Esophagus (tissue), 2 donors: ENCODE measurements around the gene BICDL1. TPM values are rescaled to one million over a fixed set of nuclear protein-coding genes. Genes with fewer than 3 reads are reported as not detected.

Source experiments
- H3K27ac ChIP-seq, 2 donors: one replicate each; pipeline ENCODE4 v1.5.1; 2013; ENCODE audit warnings: low read depth in 2 of 2, mild to moderate bottlenecking in 2 of 2, inconsistent platforms in 1 of 2, low read length in 1 of 2, moderate library complexity in 1 of 2
- H3K27me3 ChIP-seq, 2 donors: one replicate each; pipeline ENCODE4 v1.6.1; 2013; ENCODE audit warnings: low read length in 2 of 2, control low read depth in 1 of 2, mild to moderate bottlenecking in 1 of 2; ENCODE audit not compliant: insufficient read depth in 2 of 2, control insufficient read depth in 1 of 2
- H3K36me3 ChIP-seq, 2 donors: one replicate each; pipeline ENCODE4 v1.6.1; 2013; ENCODE audit warnings: low read length in 1 of 2; ENCODE audit not compliant: control insufficient read depth in 2 of 2, insufficient read depth in 2 of 2
- H3K4me1 ChIP-seq, 2 donors: one replicate each; pipeline ENCODE4 v1.6.1; 2013; ENCODE audit warnings: low read length in 1 of 2; ENCODE audit not compliant: control insufficient read depth in 2 of 2, insufficient read depth in 2 of 2
- H3K4me3 ChIP-seq, 2 donors: one replicate each; pipeline ENCODE4 v1.5.1; 2013; ENCODE audit warnings: low read length in 2 of 2, mild to moderate bottlenecking in 2 of 2, low read depth in 1 of 2, moderate library complexity in 1 of 2
- H3K9me3 ChIP-seq, 2 donors: one replicate each; pipeline ENCODE4 v1.6.1; 2013; ENCODE audit warnings: mild to moderate bottlenecking in 2 of 2, low read depth in 1 of 2, low read length in 1 of 2, moderate library complexity in 1 of 2; ENCODE audit not compliant: control insufficient read depth in 2 of 2, insufficient read depth in 1 of 2
- WGBS, 2 donors: extraction: QIAGEN DNeasy Blood & Tissue Kit; methylation state at CpG; one replicate each; pipeline ENCODE4 v1.1.7; 2013; 5-methylcytosine and 5-hydroxymethylcytosine counted together
- polyA plus RNA-seq, 2 donors: library from polyadenylated mRNA; stranded (reverse); fragments of 200-250 nt; gene quantifications; one replicate each; pipeline ENCODE4 v1.2.3, GENCODE V29; 2013
- donor health status: healthy with polysubstance abuse.
- donor health status: Bipolar disorder and iron deficiency.

Gene BICDL1
- polyA plus RNA-seq, 2 donors = 34.5 to 54.7 TPM

DNA sequence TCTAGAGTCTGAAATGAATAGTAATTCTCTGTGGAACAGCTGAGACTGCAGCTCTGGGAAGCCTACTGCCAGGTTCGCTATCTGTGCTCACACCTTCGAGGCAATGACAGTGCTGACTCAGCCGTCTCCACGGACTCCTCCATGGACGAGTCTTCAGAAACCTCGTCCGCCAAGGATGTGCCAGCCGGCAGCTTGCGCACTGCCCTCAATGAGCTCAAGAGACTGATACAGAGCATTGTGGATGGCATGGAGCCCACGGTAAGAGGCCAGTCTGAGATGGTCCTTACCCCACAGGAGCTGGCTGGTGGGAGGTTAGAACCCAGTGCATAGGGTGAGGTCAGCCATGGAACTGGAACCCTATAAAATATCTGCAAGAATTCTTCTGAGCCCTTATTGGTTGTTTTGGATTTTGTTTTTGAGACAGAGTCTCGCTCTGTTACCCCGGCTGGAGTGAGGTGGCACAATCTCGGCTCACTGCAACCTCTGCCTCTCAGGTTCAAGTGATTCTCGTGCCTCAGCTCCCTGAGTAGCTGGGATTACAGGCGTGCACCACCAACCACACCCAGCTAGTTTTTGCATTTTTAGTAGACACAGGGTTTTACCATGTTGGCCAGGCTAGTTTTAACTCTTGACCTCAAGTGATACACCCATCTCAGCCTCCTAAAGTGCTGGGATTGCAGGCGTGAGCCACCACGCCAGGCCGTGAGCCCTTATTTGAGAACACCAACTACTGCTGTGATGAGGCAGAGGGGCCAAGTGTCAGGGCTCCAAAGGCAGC is 83.6 kb downstream of the BICDL1 start:
- H3K36me3 ChIP-seq = peaks cover 0 to 15% of the 10 kb centered on the region in 2 donors

DNA sequence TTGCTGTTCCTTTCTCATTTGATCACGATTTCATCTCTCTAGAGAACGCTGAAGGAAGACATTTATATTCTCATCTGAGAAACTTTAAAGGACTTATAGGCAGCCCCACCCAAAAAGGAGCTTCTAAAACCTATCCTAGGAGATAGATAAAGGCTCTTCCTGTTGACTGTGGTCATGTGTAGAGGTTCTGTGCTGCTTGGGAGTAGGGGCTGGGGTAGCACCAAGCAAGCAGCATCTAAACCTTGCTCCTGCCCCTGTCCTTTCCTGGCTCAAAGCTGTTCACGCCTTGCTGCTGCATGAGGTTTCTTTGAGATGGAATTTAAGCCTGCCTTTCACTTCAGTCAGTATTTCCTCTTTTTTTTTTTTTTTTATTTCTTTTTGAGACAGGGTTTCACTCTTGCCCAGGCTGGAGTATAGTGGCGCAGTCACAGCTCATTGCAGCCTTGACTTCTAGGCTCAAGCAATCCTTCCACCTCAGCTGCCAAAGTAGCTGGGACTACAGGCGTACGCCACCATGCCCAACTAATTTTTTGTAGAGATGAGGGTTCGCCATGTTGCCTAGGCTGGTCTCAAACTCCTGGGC is 86.1 kb downstream of the BICDL1 start:
- WGBS, 2 donors = 86 to 89% methylated on average over 7 of the region's 7 CpGs
- Histone ChIP-seq H3K4me3 (no peak overlapping the region), H3K27me3 (no peaks in the 10 kb centered on the region), H3K36me3 (peaks cover 0 to 12% of the 10 kb centered on the region in 2 donors), H3K27ac (no peak overlapping the region), H3K9me3 (no peaks in the 10 kb centered on the region), H3K4me1 (peaks cover 0 to 19% of the 10 kb centered on the region in 2 donors)

More for the DNA sequence above, 83.6 kb downstream of the BICDL1 start:
- no peaks in the 10 kb centered on the region for H3K9me3 ChIP-seq
- no peak overlapping the region for H3K27ac ChIP-seq
- whole genome bisulfite sequencing, 2 donors = 89 to 90% methylated on average over 18 of the region's 18 CpGs
- no peak overlapping the region for H3K4me3 ChIP-seq
- H3K27me3 ChIP-seq = no peaks in the 10 kb centered on the region
- peaks cover 0 to 7% of the 10 kb centered on the region in 2 donors for H3K4me1 ChIP-seq

DNA sequence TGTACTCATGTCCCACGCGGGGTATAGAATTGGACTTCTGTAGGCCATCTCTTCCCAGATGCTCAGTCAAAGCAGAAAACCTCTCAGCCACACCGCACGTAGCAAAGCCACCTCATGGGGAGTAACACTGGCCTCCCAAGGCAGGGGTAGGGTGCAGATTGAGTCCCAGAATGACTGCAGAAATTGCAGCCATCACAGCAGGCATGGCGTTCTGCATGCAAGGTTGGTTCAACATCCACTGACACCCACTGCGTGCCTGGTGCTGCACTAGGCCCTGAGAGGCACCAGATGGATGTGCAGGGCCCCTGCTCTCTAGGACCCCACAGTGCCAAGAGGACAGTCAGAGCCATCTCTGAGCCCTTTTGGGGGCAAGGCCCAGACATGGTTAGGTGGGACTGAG is 87.6 kb downstream of the BICDL1 start:
- 96 to 98% methylated on average over 6 of the region's 6 CpGs for WGBS, 2 donors
- no peaks in the 10 kb centered on the region for H3K9me3 ChIP-seq
- H3K27me3 ChIP-seq = no peaks in the 10 kb centered on the region
- H3K4me3 ChIP-seq = no peak overlapping the region
- peaks cover 0 to 10% of the 10 kb centered on the region in 2 donors for H3K36me3 ChIP-seq
- H3K27ac ChIP-seq = no peak overlapping the region
- peaks cover 0 to 22% of the 10 kb centered on the region in 2 donors for H3K4me1 ChIP-seq

DNA sequence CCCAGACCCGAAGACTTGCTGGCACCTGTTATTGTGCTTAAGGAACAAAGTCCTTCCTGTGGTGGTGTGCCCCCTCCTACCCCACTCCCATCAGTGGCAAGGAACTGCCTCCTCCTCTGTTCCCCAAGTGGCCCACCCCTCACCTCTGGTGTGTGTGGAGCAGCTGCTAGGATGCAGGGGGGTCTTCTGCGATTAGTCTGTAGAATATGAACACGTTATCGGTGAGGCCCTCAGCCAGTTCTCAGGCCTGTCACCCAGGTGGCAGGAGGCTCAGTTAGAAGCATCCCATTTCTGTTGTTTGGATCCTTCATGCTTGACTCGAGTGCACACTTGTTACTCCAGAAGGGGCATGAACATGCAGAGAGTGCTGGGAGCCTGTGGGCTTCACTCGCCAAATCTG is 88.2 kb downstream of the BICDL1 start:
- no peaks in the 10 kb centered on the region for H3K27me3 ChIP-seq
- peaks cover 0 to 20% of the 10 kb centered on the region in 2 donors for H3K4me1 ChIP-seq
- H3K4me3 ChIP-seq = no peak overlapping the region
- WGBS, 2 donors = 92 to 95% methylated on average over 6 of the region's 6 CpGs
- no peak overlapping the region for H3K27ac ChIP-seq
- H3K9me3 ChIP-seq = no peaks in the 10 kb centered on the region
- H3K36me3 ChIP-seq = peaks cover 0 to 10% of the 10 kb centered on the region in 2 donors

DNA sequence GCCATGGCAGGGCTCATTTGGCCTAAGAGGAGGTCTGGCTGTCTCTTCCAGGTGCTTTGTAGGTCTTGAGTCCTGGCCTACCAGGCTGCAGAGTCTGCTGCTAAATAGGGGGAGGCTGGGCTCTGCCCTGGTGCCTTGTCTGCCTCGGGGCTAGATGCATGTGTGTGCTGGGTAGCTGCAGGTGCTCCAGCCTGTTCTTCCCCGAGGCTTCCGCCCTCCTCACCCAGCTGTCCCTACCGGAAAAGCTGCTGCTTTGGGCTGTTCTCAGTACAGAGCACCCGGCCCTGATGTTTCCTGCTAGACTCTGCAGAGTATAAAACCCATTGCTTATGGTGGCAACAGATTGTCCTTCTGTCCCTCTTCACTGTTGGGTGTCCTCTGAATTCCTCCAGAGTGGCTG is 89.8 kb downstream of the BICDL1 start:
- Histone ChIP-seq H3K9me3 (no peaks in the 10 kb centered on the region), H3K27me3 (no peaks in the 10 kb centered on the region), H3K4me3 (no peak overlapping the region), H3K36me3 (peaks cover 0 to 7% of the 10 kb centered on the region in 2 donors), H3K27ac (peak overlapping the region; percentile 86 to 93), H3K4me1 (peaks cover 0 to 17% of the 10 kb centered on the region in 2 donors)
- 52 to 74% methylated on average over 5 of the region's 5 CpGs for WGBS, 2 donors

DNA sequence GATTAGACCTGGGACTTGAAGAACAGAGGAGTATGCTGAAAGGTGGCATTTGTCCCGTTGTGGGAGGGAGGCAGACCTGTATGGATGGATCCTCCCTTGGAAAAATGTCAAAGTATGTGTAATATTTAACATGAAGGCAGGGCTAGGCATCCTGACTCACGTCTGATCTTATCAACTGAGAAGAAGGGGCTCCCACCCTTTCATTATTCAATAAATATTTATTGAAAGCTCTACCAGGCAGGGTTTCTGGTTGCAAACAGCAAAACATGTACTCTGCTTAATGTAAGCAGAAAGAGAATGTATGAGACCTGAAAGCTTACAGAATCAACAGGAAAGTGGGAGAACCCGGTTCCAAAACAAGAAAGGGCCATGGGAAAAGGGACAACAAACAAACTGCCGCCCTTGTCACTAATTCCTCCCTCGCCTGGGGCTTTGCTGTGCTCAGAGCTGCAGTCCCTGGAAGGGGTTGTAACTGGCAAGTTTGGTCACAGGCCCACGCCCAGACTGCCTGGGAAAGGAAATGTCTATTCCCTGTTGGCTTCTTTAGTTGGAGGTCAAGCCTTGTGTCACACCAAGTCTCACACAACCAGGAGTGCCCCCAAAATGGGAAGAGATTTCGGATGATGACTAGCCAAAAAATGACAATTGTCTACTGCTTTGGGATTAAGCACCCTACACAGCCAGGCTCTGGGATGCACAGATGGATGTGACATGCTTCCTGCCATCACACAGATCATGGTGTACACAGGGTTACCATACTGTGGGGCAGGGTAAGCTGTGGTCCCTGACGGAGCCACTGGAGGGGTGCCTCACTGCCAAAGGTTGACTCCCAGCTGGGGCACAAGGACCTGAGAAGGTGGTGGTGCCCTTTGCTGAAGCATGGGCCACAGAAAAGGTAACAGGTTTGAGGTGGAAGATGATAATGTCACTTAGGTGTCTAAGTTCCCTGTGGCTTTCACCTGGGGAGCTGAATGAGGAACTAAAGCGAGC is 90.7 kb downstream of the BICDL1 start:
- Histone ChIP-seq H3K4me1 (peaks cover 0 to 17% of the 10 kb centered on the region in 2 donors), H3K4me3 (no peak overlapping the region), H3K27me3 (no peaks in the 10 kb centered on the region), H3K36me3 (peaks cover 0 to 3% of the 10 kb centered on the region in 2 donors), H3K27ac (peak overlapping the region; percentile 86 to 94), H3K9me3 (no peaks in the 10 kb centered on the region)
- 50 to 51% methylated on average over 9 of the region's 9 CpGs for WGBS, 2 donors

DNA sequence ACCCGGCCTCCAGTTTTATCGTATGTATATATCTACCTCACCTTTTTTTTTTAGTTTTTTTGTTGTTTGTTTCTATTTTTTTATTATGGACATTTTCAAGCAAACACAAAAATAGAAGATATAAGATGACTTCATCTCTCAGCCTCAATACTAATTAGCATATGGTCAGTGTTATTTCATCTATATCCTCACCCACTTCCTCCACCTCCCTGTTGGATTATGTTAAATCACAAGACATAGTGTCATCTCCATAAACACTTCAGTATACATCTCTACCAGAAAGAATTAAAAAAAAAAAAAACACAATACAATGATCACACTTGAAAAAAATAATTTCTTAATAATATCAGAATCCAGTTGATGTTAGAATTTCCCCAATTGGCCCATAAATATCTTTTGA is 92.6 kb downstream of the BICDL1 start:
- Histone ChIP-seq H3K36me3 (peaks cover 0 to 2% of the 10 kb centered on the region in 2 donors), H3K27ac (no peak overlapping the region), H3K4me1 (peaks cover 0 to 17% of the 10 kb centered on the region in 2 donors), H3K27me3 (no peaks in the 10 kb centered on the region), H3K9me3 (no peaks in the 10 kb centered on the region), H3K4me3 (no peak overlapping the region)
- WGBS, 2 donors = 90 to 97% methylated on average over 2 of the region's 2 CpGs

DNA sequence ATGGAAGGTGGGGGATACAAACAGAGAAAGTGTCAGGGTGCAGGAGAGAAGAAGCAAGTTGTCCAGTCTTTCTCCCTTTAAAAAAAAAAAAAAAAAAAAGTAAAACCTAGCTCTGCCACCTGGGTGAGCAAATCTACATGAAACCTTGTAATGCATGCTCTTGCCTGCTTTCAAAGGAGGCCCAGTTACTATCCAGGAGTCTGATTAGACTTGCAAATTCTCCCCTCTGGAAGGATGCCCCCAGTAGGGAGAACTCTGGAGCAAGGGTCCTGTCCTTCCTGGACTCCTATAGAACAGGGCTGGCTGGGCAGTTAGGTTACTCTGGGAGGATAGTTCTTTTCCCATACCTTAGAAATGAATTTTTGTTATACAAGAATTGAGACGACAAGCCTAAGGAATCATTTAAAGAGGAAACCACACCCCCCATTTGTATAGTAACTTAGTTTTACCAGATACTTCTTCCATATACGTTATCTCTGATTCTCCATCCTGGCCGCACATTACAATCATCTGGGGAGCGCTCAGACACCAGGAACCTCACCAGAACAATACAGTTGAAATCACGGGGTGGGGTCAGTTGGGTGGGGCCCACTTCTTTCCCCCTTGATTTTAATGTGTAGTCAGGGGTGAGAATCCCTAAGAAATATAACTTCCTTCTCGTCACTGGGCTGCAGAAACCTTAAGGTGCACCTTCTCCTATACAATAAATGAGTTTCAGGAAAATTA is 97.0 kb downstream of the BICDL1 start:
- 64 to 65% methylated on average over 6 of the region's 6 CpGs for WGBS, 2 donors
- no peak overlapping the region for H3K4me3 ChIP-seq
- H3K36me3 ChIP-seq = peaks cover 0 to 7% of the 10 kb centered on the region in 2 donors
- no peaks in the 10 kb centered on the region for H3K9me3 ChIP-seq
- H3K27ac ChIP-seq = peak overlapping the region; percentile 80 to 84
- H3K4me1 ChIP-seq = no peaks in the 10 kb centered on the region
- no peaks in the 10 kb centered on the region for H3K27me3 ChIP-seq
